Heart right ventricle (tissue), 12 donors: ENCODE results near the gene DNAJC4. TPM values are rescaled to one million over a fixed set of nuclear protein-coding genes. Genes with fewer than 3 reads are reported as not detected.

Experiments
- polyA plus RNA-seq, 2 donors: library from polyadenylated mRNA; stranded (reverse); fragments of 200-250 nt; gene quantifications; one replicate each; pipeline ENCODE4 v1.2.3, GENCODE V29; 2013
- total RNA-seq, 10 donors: library from RNA; stranded (reverse); fragmentation: NEBNext Ultra II Directional in 3 of 10; extraction: Animal tissue kit (Norgen Biotek cat#: 25700) in 3 of 10; gene quantifications; one replicate each; pipeline versions ENCODE4 v1.2.1 to v1.2.4, GENCODE V29; 2021 to 2023
- donor health status: ischemic (EF 13 %, LVEDD 7.1; RV severe dilation, severe dysfunction).
- donor health status: healthy with polysubstance abuse.
- donor health status: DM: no; HTN: yes; CAD: no.
- donor health status: DM: no; HTN: no; CAD: no.
- donor health status: ischemic (EF 25% LVEDD 6.9; RV normal size, moderate dysfunction).
- donor health status: ischemic (EF 25% LVEDD 5.7; RV mildly dilated, moderate dysfunction).
- donor health status: healthy.
- donor health status: nonischemic (EF 11% LVEDD 7.7; RV severe dilation, severe dysfunction).
- donor health status: DM: yes; HTN: yes; CAD: no.
- donor health status: PGD.
- donor health status: ischemic (EF 29% LVEDD 5.4; RV normal size, mild dysfunction).
- donor health status: nonischemic (EF 23%, LVEDD 6.1; RV moderate dilation, normal function).

Gene DNAJC4
- total and polyA plus RNA-seq, 12 donors, result 46.6 to 173 (median 52.0) TPM

Other genes with a start within 250 kb of the DNAJC4 start
- 10 to 100 TPM; 47.0 to 58.2 (median 49.8) TPM for gene OTUB1, start 244.1 kb upstream of the DNAJC4 start, total RNA-seq
- gene OTUB1, start 244.1 kb upstream of the DNAJC4 start, polyA plus RNA-seq, result 10 to 100 TPM; 34.9 to 87.0 TPM
- under 1 TPM; 0.17 to 0.83 (median 0.39) TPM for gene FLRT1, start 194.6 kb upstream of the DNAJC4 start, total RNA-seq
- under 1 TPM; 0.22 to 0.44 TPM for gene FLRT1, start 194.6 kb upstream of the DNAJC4 start, polyA plus RNA-seq
- gene MACROD1, start 64.4 kb upstream of the DNAJC4 start, total RNA-seq, result 100 to 1,000 TPM in 8 of 10 donors, 10 to 100 TPM in 2; 86.2 to 134 (median 115) TPM
- 100 to 1,000 TPM in 1 of 2 donors, 10 to 100 TPM in 1; 77.6 to 497 TPM for gene MACROD1, start 64.4 kb upstream of the DNAJC4 start, polyA plus RNA-seq
- gene STIP1, start 44.4 kb upstream of the DNAJC4 start, total RNA-seq, result 100 to 1,000 TPM in 1 of 10 donors, 10 to 100 TPM in 9; 67.4 to 105 (median 87.9) TPM
- 100 to 1,000 TPM in 1 of 2 donors, 10 to 100 TPM in 1; 55.3 to 144 TPM for gene STIP1, start 44.4 kb upstream of the DNAJC4 start, polyA plus RNA-seq
- gene FERMT3, start 23.8 kb upstream of the DNAJC4 start, total RNA-seq, result 10 to 100 TPM in 1 of 10 donors, 1 to 10 TPM in 9; 2.3 to 30.8 (median 5.4) TPM
- 1 to 10 TPM; 7.5 to 9.2 TPM for gene FERMT3, start 23.8 kb upstream of the DNAJC4 start, polyA plus RNA-seq
- 10 to 100 TPM; 50.5 to 81.7 (median 61.4) TPM for gene TRPT1, start 4.4 kb upstream of the DNAJC4 start, total RNA-seq
- gene TRPT1, start 4.4 kb upstream of the DNAJC4 start, polyA plus RNA-seq, result 100 to 1,000 TPM in 1 of 2 donors, 10 to 100 TPM in 1; 87.2 to 188 TPM
- gene NUDT22, start 4.3 kb upstream of the DNAJC4 start, total RNA-seq, result 10 to 100 TPM; 57.3 to 85.6 (median 71.0) TPM
- 10 to 100 TPM; 93.0 to 95.2 TPM for gene NUDT22, start 4.3 kb upstream of the DNAJC4 start, polyA plus RNA-seq
- gene VEGFB, start 4.0 kb downstream of the DNAJC4 start, total RNA-seq, result 100 to 1,000 TPM; 245 to 353 (median 277) TPM
- 100 to 1,000 TPM; 158 to 291 TPM for gene VEGFB, start 4.0 kb downstream of the DNAJC4 start, polyA plus RNA-seq
- 10 to 100 TPM; 40.2 to 82.0 (median 45.9) TPM for gene FKBP2, start 10.5 kb downstream of the DNAJC4 start, total RNA-seq
- gene FKBP2, start 10.5 kb downstream of the DNAJC4 start, polyA plus RNA-seq, result 100 to 1,000 TPM; 376 to 404 TPM
- gene PPP1R14B, start 16.4 kb downstream of the DNAJC4 start, total RNA-seq, result 100 to 1,000 TPM in 4 of 10 donors, 10 to 100 TPM in 6; 52.4 to 194 (median 77.2) TPM
- 100 to 1,000 TPM; 229 to 331 TPM for gene PPP1R14B, start 16.4 kb downstream of the DNAJC4 start, polyA plus RNA-seq
- 10 to 100 TPM in 3 of 10 donors, 1 to 10 TPM in 7; 5.8 to 13.3 (median 8.7) TPM for gene PLCB3, start 21.0 kb downstream of the DNAJC4 start, total RNA-seq
- gene PLCB3, start 21.0 kb downstream of the DNAJC4 start, polyA plus RNA-seq, result 10 to 100 TPM in 1 of 2 donors, 1 to 10 TPM in 1; 9.5 to 13.1 TPM
- gene BAD, start 54.1 kb downstream of the DNAJC4 start, total RNA-seq, result 100 to 1,000 TPM in 1 of 10 donors, 10 to 100 TPM in 9; 40.7 to 106 (median 52.2) TPM
- 100 to 1,000 TPM in 1 of 2 donors, 10 to 100 TPM in 1; 92.1 to 104 TPM for gene BAD, start 54.1 kb downstream of the DNAJC4 start, polyA plus RNA-seq
- gene GPR137, start 55.3 kb downstream of the DNAJC4 start, total RNA-seq, result 10 to 100 TPM; 16.4 to 43.0 (median 24.3) TPM
- gene GPR137, start 55.3 kb downstream of the DNAJC4 start, polyA plus RNA-seq, result 10 to 100 TPM; 18.4 to 31.8 TPM
- not detected for gene KCNK4, start 60.8 kb downstream of the DNAJC4 start, total RNA-seq
- not detected for gene KCNK4, start 60.8 kb downstream of the DNAJC4 start, polyA plus RNA-seq
- not detected for gene CATSPERZ, start 69.8 kb downstream of the DNAJC4 start, total RNA-seq
- gene CATSPERZ, start 69.8 kb downstream of the DNAJC4 start, polyA plus RNA-seq, result under 1 TPM in 1 of 2 donors, not detected in 1; 0.10 TPM
- 100 to 1,000 TPM; 115 to 225 (median 132) TPM for gene ESRRA, start 75.0 kb downstream of the DNAJC4 start, total RNA-seq
- gene ESRRA, start 75.0 kb downstream of the DNAJC4 start, polyA plus RNA-seq, result 100 to 1,000 TPM; 180 TPM
- 100 to 1,000 TPM in 2 of 10 donors, 10 to 100 TPM in 8; 68.7 to 121 (median 90.2) TPM for gene TRMT112, start 87.0 kb downstream of the DNAJC4 start, total RNA-seq
- 100 to 1,000 TPM; 182 to 208 TPM for gene TRMT112, start 87.0 kb downstream of the DNAJC4 start, polyA plus RNA-seq
- gene PRDX5, start 87.6 kb downstream of the DNAJC4 start, total RNA-seq, result 100 to 1,000 TPM; 264 to 395 (median 288) TPM
- gene PRDX5, start 87.6 kb downstream of the DNAJC4 start, polyA plus RNA-seq, result 100 to 1,000 TPM; 486 to 750 TPM
- 10 to 100 TPM in 1 of 10 donors, 1 to 10 TPM in 9; 4.2 to 13.1 (median 5.6) TPM for gene CCDC88B, start 109.7 kb downstream of the DNAJC4 start, total RNA-seq
- 10 to 100 TPM; 10.5 to 42.7 TPM for gene CCDC88B, start 109.7 kb downstream of the DNAJC4 start, polyA plus RNA-seq
- 10 to 100 TPM; 10.7 to 21.9 (median 12.8) TPM for gene RPS6KA4, start 128.6 kb downstream of the DNAJC4 start, total RNA-seq
- 10 to 100 TPM; 17.4 to 18.8 TPM for gene RPS6KA4, start 128.6 kb downstream of the DNAJC4 start, polyA plus RNA-seq